ENCODE results near the gene DUS2. TPM values are rescaled to one million over a fixed set of nuclear protein-coding genes. Genes with fewer than 3 reads are reported as not detected.

The DUS2 gene
- polyA plus RNA-seq, 4 donors = 13.2 to 17.2 (median 15.1) TPM

DNA sequence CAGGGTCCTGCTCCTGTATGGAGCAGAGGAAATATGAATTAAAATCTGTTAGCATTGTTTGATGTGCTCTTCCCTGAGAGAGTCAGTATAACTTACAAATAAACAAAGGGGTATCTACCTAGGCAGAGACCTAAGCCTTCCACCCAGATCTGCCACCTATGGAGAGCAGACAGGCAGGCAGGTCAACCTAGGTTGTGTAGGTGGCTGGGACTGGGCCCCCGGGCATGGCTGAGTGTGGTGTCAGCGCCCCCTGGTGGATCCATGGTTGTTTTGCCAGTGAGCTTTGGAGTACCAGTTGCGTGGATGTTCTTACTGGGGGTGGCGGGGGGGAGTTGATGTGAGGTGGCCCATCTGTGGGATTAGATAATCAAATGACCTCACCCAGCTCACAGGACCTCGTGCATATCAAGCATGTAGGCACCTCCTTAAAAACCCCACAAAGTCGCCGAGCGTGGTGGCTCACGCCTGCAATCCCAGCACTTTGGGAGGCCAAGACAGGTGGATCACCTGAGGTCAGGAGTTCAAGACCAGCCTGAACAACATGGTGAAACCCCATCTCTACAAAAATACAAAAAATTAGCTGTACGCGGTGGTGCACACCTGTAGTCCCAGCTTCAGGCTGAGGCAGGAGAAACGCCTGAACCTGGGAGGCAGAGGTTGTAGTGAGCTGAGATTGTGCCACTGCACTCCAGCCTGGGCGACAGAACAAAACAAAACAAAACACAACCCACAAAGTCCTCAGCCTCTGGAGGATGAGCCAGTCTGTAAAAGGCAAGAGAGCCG is 17.6 kb downstream of the DUS2 start:
- DNase-seq (ENCODE audit: low read depth in 4 of 4, low spot score in 3 of 4) = peak in 2 of 4 donors; percentile 40 to 55

DNA sequence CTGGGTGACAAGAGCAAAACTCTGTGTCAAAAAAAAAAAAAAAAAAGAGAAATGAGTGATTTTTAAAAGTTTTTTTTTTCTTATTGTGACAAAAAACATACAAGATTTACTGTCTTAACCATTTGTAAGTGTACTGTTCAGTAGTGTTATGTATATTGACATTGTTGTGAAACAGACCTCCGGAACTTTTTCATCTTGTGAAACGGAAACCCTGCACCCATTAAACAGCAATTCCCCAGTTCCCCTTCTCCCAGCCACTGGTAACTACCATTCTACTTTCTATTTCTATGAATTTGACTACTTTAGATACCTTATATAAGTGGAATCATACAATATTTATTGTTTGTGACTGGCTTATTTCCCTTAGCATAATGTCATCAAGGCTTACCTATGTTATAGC is 18.7 kb downstream of the DUS2 start:
- DNase-seq (ENCODE audit: low read depth in 4 of 4, low spot score in 3 of 4) = no peak

- no peak for DNase-seq (ENCODE audit: low read depth in 4 of 4, low spot score in 3 of 4)
Measured at GRCh38 chr16:68046106-68046505, 23.0 kb downstream of the DUS2 start.

DNA sequence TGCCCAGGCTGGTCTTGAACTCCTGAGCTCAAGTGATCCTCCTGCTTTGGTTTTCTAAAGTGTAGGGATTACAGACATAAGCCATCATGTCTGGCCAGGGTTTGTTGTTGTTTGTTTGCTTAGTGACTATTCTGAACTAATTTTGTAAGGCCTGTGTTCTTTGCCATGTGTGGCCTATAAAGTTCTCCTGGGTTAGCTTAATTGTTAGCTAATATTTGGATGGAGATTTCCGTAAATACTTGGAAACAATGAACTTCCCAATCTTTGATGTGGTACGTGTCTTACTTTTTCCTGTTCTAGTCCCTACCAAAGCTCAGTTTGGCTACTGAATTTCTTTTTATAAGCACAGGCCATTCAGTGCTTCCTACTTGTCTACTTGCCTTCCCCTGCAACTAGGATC is 24.9 kb downstream of the DUS2 start:
- DNase-seq (ENCODE audit: low read depth in 4 of 4, low spot score in 3 of 4) = no peak

DNA sequence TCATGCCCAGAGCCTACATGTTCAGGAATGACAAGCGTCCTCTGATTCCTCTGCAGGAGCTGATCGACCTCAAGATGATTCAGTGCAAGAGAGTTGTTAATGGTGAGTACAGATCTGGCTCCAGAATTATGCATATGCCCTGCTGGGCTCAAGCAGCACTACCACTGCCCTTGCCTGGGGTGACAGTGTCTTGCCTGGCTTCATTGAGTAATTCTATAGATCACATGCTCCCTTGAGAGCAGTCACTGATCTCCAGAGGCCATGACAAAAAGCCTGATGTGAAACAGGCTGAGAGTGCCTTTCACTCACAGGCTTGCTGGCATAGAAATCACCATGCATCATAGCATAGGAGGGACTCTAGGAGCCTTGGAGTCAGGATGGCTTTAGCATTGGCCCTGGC is 26.4 kb downstream of the DUS2 start:
- no peak for DNase-seq (ENCODE audit: low read depth in 4 of 4, low spot score in 3 of 4)

DNA sequence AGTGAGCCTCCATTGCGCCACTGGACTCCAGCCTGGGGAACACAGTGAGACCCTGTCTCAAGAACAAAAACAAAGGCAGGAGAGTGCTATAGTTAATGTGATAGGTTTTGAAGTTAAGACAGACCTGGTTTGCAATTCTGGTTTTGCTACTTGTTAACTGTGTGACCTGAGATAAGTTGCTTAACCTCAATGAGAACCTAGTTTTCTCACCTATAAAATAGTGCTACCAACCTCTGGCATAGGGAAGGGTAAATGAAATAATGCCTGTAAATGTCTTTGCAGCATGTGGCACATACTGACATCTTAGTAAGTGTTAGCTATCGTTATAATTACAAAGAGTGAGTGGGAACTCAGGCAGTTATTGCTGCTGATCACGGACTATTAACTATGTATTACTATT is 32.3 kb downstream of the DUS2 start:
- DNase-seq (ENCODE audit: low read depth in 4 of 4, low spot score in 3 of 4) = no peak

- no peak for DNase-seq (ENCODE audit: low read depth in 4 of 4, low spot score in 3 of 4)
Measured at GRCh38 chr16:68059804-68060203, 36.7 kb downstream of the DUS2 start.

GRCh38 chr16:68061396-68061795 is 38.3 kb downstream of the DUS2 start:
- no peak for DNase-seq (ENCODE audit: low read depth in 4 of 4, low spot score in 3 of 4)

- no peak for DNase-seq (ENCODE audit: low read depth in 4 of 4, low spot score in 3 of 4)
Measured at GRCh38 chr16:68062910-68063393, 39.9 kb downstream of the DUS2 start.

DNA sequence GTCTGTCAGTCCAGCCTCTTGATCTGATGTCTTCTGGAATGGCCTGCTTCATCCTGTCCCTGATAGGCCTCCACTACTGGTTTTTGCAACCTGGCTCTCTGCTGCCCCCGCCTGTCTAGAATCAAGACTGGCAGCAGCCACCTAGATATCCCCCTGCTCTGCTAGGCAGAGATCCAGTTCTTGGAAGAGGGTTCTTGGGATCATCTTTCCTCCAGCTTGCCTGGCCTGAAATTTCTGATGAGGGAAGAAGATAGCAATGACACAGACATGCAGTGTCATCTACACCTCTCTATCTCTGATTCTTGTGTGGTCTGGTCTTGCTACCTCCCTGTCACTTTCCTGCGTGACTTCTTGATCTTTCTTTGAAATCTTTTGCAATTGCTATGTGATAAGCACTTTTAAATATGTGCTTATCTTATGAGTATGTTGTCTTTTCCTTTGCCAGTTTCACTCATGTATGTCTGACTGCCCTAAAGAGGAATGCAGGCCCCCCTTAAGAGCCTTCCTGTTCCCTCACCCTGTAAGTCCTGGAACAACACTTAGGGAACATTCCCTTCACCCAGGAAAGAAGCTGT is 41.8 kb downstream of the DUS2 start:
- DNase-seq (ENCODE audit: low read depth in 4 of 4, low spot score in 3 of 4) = no peak

DNA sequence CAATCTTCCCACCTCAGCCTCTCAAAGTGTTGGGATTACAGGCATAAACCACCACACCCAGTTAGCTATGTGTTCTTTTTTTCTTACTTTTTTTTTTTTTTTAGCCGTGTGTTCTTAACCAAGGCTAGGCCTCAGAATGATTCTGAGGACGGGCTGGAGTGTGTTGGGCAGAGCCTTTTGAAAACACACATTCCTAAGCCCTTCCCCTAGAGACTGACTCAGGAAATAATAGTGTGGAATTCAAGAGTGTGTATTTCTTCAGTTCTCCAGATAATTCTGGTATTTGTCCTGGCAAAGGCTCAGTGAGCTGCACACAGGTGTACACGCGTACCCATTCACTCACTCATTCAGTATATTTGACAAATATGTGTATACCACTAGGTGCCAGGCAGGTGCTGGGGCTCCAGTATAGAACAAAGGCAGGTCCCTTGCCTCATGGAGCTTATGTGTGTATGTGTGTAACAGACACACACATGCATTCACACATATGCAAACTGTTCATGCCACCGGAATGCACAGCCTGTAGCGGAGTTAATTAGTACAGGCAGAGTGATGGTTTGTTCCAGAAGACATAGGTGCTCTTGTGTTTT is 42.7 kb downstream of the DUS2 start:
- no peak for DNase-seq (ENCODE audit: low read depth in 4 of 4, low spot score in 3 of 4)

- DNase-seq (ENCODE audit: low read depth in 4 of 4, low spot score in 3 of 4) = no peak
Measured at GRCh38 chr16:68066763-68067162, 43.7 kb downstream of the DUS2 start.

DNA sequence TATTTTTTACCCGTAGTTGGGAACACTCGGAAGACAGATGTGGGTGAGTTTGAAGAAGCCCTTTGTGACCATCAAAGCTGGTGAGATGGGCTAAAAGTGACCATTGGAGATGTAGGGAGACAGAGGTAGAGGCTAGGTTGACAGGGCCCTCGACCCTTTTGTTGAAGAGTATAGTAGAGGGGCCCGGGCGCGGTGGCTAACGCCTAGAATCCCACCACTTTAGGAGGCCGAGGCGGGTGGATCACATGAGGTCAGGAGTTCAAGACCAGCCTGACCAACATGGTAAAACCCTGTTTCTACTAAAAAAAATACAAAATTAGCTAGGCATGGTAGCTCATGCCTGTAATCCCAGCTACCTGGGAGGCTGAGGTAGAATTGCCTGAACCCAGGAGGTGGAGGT is 45.8 kb downstream of the DUS2 start:
- no peak for DNase-seq (ENCODE audit: low read depth in 4 of 4, low spot score in 3 of 4)

GRCh38 chr16:68069511-68070248 is 46.6 kb downstream of the DUS2 start:
- no peak for DNase-seq (ENCODE audit: low read depth in 4 of 4, low spot score in 3 of 4)

DNA sequence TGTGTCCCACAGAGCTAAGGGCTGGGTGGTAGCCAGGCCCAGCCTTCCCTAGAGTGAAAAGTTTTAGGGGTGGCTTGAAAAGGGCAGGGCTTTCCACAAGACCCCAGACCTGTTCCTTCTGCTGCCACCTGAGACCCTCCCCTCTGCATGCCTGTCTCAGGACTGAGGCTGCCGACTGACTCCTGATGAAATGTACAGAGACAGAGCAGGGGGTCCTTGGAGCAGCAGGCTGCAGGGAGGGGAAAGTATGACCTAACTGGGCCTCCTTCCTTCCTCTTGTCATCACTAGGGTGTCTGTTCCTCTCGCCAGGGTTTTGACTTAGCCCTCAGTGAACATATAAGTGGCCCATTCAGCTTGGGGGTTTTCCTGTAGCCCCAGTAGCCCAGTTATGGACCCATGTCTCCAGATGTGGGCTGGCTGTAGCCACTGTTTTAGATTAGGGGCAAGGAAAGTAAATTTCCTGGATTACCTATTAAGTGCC is 47.2 kb downstream of the DUS2 start:
- no peak for DNase-seq (ENCODE audit: low read depth in 4 of 4, low spot score in 3 of 4)

- DNase-seq (ENCODE audit: low read depth in 4 of 4, low spot score in 3 of 4) = no peak
Measured at GRCh38 chr16:68070806-68071517, 47.9 kb downstream of the DUS2 start.

GRCh38 chr16:68071518-68071901 is 48.4 kb downstream of the DUS2 start:
- no peak for DNase-seq (ENCODE audit: low read depth in 4 of 4, low spot score in 3 of 4)

DNA sequence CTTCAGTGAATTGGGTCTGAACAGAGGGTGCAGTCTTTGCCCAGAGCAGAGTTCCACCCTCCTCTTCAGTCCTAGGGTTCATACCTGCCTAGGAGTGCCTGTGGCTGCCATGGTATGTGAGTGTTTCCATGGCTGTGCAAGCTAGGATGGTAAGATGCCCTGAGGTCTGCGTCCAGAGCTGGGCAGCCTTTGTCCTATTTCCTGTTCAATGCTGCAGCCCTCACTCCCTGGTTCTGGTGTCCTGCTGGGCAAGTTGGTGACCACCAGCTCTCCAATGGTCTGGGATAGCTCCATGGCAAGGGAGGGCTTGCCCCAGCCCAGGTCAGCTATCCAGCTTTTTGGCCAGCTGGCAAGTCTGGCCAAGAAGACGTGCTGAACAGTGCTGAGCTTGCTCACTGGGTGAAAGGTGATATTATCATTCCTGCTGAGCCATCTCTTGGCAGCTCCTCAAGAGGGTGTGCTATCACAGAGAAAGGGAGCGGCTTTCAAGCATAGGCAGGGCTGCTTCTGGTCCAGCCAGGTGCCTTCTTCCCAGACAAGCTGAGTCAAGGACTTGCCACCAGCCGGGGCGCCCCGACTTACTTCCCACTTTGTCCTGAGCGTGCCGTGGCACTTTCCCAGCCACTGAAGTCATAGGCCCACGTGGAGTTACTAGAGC is 49.1 kb downstream of the DUS2 start:
- DNase-seq (ENCODE audit: low read depth in 4 of 4, low spot score in 3 of 4) = no peak

DNA sequence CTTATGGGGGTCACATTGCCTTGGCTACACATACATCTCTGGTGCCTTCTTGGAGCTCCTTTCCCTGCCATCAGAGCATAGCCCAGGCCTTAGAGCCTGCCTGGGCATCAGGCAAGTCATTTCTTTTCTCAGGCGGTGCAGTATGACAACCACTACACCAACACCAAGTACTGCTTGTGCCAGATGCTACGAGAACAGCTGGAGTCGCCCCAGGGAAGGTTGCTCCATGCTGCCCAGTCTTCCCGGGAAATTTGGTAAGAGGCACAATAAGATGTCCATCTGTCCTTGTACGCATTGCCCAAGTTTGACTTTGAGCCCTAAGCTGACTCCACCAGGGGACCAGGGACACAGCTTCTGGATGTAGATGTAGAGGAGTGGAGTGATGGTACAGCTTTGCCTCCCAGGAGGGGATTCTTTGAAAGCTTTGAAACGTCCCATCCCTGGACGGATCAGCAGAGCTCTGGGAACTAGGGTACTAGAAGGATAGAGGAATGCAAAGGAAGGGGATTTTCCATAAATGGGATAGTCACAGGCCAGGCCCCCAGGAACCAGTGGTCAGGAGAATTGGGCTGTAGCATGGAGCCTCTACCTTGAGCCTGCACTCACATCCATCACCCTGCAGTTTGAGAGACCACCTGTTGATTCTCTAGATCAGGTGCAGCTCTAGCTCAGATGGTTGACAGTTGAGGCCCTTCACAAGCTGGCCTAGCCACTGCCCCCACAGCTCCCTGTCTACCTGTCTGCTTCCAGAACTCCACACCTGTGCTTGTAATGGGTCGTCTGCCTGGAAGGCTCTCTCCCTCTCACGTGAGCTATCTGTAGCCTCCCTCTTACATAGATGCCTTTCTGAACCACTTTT is 51.0 kb downstream of the DUS2 start:
- no peak for DNase-seq (ENCODE audit: low read depth in 4 of 4, low spot score in 3 of 4)
